GM23248 (cell line): ENCODE data around the gene FJX1. TPM values are rescaled to one million over a fixed set of nuclear protein-coding genes. Genes with fewer than 3 reads are reported as not detected.
A peak's percentile ranks its signal among the peaks of the same experiment; 100 is the strongest.

Experiments
- DNase-seq: peaks from one replicate; pipeline ENCODE4 v3.0.0-alpha.2; 2015
- H2AFZ ChIP-seq: fragments of 200-600 bp; sonication (generic); 2 replicates; pipeline ENCODE4 v1.6.1; 2016; ENCODE audit warnings: antibody characterized with exemption
- H3F3A ChIP-seq: fragments of 200-600 bp; sonication (generic); 2 replicates; pipeline ENCODE4 v1.6.1; 2016; ENCODE audit warnings: mild to moderate bottlenecking, antibody characterized with exemption, mixed run types; ENCODE audit not compliant: insufficient read depth
- H3K27ac ChIP-seq: fragments of 200-600 bp; sonication (generic); 2 replicates; pipeline ENCODE4 v1.5.1; 2016; ENCODE audit warnings: mild to moderate bottlenecking
- H3K27me3 ChIP-seq: fragments of 200-600 bp; sonication (generic); replicated peaks from 2 replicates; pipeline ENCODE4 v1.6.1; 2016; ENCODE audit warnings: mild to moderate bottlenecking; ENCODE audit not compliant: insufficient read depth
- H3K36me3 ChIP-seq: fragments of 200-600 bp; sonication (generic); 2 replicates; pipeline ENCODE4 v1.6.1; 2016; ENCODE audit warnings: low read depth, mild to moderate bottlenecking
- H3K4me1 ChIP-seq: fragments of 200-600 bp; sonication (generic); 2 replicates; pipeline ENCODE4 v1.6.1; 2016; ENCODE audit warnings: mild to moderate bottlenecking; ENCODE audit not compliant: insufficient read depth
- H3K4me2 ChIP-seq: fragments of 200-600 bp; sonication (generic); one replicate; pipeline ENCODE4 v1.6.1; 2016; ENCODE audit warnings: mild to moderate bottlenecking; ENCODE audit not compliant: unreplicated experiment
- H3K4me3 ChIP-seq: fragments of 200-600 bp; sonication (generic); 2 replicates; pipeline ENCODE4 v1.5.1; 2016; ENCODE audit warnings: mild to moderate bottlenecking
- H3K79me2 ChIP-seq: fragments of 200-600 bp; sonication (generic); 2 replicates; pipeline ENCODE4 v1.6.1; 2016; ENCODE audit warnings: mild to moderate bottlenecking; ENCODE audit not compliant: insufficient read depth
- H3K9ac ChIP-seq: fragments of 200-600 bp; sonication (generic); 2 replicates; pipeline ENCODE4 v1.6.1; 2016; ENCODE audit warnings: mild to moderate bottlenecking
- H3K9me2 ChIP-seq: fragments of 200-600 bp; sonication (generic); 2 replicates; pipeline ENCODE4 v1.6.1; 2016; ENCODE audit warnings: mixed run types, mild to moderate bottlenecking, moderate library complexity; ENCODE audit not compliant: insufficient read depth
- H3K9me3 ChIP-seq: fragments of 200-600 bp; sonication (generic); one replicate; pipeline ENCODE4 v1.6.1; 2017; ENCODE audit warnings: low read depth
- H4K20me1 ChIP-seq: fragments of 200-600 bp; sonication (generic); 2 replicates; pipeline ENCODE4 v1.6.0; 2016; ENCODE audit not compliant: insufficient read depth
- EZH2 ChIP-seq: fragments of 200-600 bp; sonication (generic); IDR thresholded peaks from 2 replicates; pipeline ENCODE4 v1.6.1; 2018; ENCODE audit warnings: antibody characterized with exemption, mild to moderate bottlenecking; ENCODE audit not compliant: insufficient read depth, poor library complexity, severe bottlenecking
- EZH2phosphoT487 ChIP-seq: fragments of 200-600 bp; sonication (generic); IDR thresholded peaks from 2 replicates; pipeline ENCODE4 v1.6.1; 2018; ENCODE audit warnings: antibody characterized with exemption, moderate library complexity, mild to moderate bottlenecking, low read depth; ENCODE audit not compliant: insufficient read depth
- WGBS, 2 experiments: methylation state at CpG; one replicate each; pipeline ENCODE4 v1.1.6; 2015 to 2017; ENCODE audit warnings: low lambda C conversion rate in 2 of 2, low coverage in 1 of 2; ENCODE audit errors: missing lambda C conversion rate in 2 of 2; 5-methylcytosine and 5-hydroxymethylcytosine counted together
- in situ Hi-C: fragments of 300-500 bp; cut with MboI; formaldehyde crosslinking; loops from 2 replicates; pipeline ENCODE4 v1.15.0; 2020
- polyA plus RNA-seq: library from polyadenylated mRNA; unstranded; fragments of >200 nt; fragmentation: Nextera tagmentation; extraction: Ambion mirVana; gene quantifications from 2 replicates; pipeline ENCODE4 v1.2.1, GENCODE V29; 2016
- total RNA-seq: library from RNA; depleted of rRNA; stranded (reverse); fragments of >200 nt; shearing (Covaris generic); gene quantifications from 2 replicates; pipeline ENCODE4 v1.2.3, GENCODE V29; 2014

The FJX1 gene
- total and polyA plus RNA-seq, 2 experiments from 2014 or later: 12.4 to 37.0 TPM

GRCh38 chr11:35586222-35586621, 32.0 kb upstream of the FJX1 start:
- H4K20me1 ChIP-seq: no peaks in the 10 kb centered on the region
- H3F3A ChIP-seq: peaks cover 38% of the 10 kb centered on the region
- DNase-seq: no peak
- H3K9me2 ChIP-seq: no peaks in the 10 kb centered on the region
- no peaks in the 10 kb centered on the region for H3K27me3 ChIP-seq
- in situ Hi-C loops: no loop called here
- no peaks in the 10 kb centered on the region for H3K36me3 ChIP-seq
- H3K79me2 ChIP-seq: no peaks in the 10 kb centered on the region
- H3K4me2 ChIP-seq: no peak overlapping the region
- H3K9me3 ChIP-seq: no peaks in the 10 kb centered on the region
- H3K9ac ChIP-seq: no peak overlapping the region
- no peak overlapping the region for H3K4me3 ChIP-seq
- no peak overlapping the region for H2AFZ ChIP-seq
- peaks cover 62% of the 10 kb centered on the region for H3K4me1 ChIP-seq
- no peak overlapping the region for H3K27ac ChIP-seq
- no peak for TF ChIP-seq EZH2
- TF ChIP-seq EZH2phosphoT487: no peak
- 92 to 95% methylated on average over 3 of the region's 3 CpGs for WGBS, 2 experiments

GRCh38 chr11:35587972-35588371, 30.3 kb upstream of the FJX1 start:
- 95 to 98% methylated on average over 3 of the region's 3 CpGs for WGBS, 2 experiments
- no peaks in the 10 kb centered on the region for H3K9me2 ChIP-seq
- no peak overlapping the region for H2AFZ ChIP-seq
- no peak for DNase-seq
- H4K20me1 ChIP-seq: no peaks in the 10 kb centered on the region
- H3K4me1 ChIP-seq: peaks cover 46% of the 10 kb centered on the region
- peaks cover 36% of the 10 kb centered on the region for H3F3A ChIP-seq
- in situ Hi-C loops: no loop called here
- H3K4me2 ChIP-seq: peak overlapping the region; percentile 55
- no peaks in the 10 kb centered on the region for H3K9me3 ChIP-seq
- no peaks in the 10 kb centered on the region for H3K36me3 ChIP-seq
- no peak overlapping the region for H3K27ac ChIP-seq
- no peak overlapping the region for H3K4me3 ChIP-seq
- no peaks in the 10 kb centered on the region for H3K27me3 ChIP-seq
- H3K9ac ChIP-seq: no peak overlapping the region
- no peak for TF ChIP-seq EZH2phosphoT487
- TF ChIP-seq EZH2: no peak
- H3K79me2 ChIP-seq: no peaks in the 10 kb centered on the region

GRCh38 chr11:35588627-35589026, 29.6 kb upstream of the FJX1 start:
- H3K27ac ChIP-seq: no peak overlapping the region
- no peaks in the 10 kb centered on the region for H3K27me3 ChIP-seq
- no peak for TF ChIP-seq EZH2phosphoT487
- no peak for TF ChIP-seq EZH2
- H3K4me2 ChIP-seq: peak overlapping the region; percentile 55
- DNase-seq: peak; percentile 75
- no peak overlapping the region for H2AFZ ChIP-seq
- in situ Hi-C loops: no loop called here
- H3K36me3 ChIP-seq: no peaks in the 10 kb centered on the region
- H3K9ac ChIP-seq: no peak overlapping the region
- peaks cover 30% of the 10 kb centered on the region for H3F3A ChIP-seq
- H3K4me1 ChIP-seq: peaks cover 43% of the 10 kb centered on the region
- H3K9me3 ChIP-seq: no peaks in the 10 kb centered on the region
- no peaks in the 10 kb centered on the region for H4K20me1 ChIP-seq
- H3K9me2 ChIP-seq: no peaks in the 10 kb centered on the region
- no peak overlapping the region for H3K4me3 ChIP-seq
- WGBS, 2 experiments: 23 to 26% methylated on average over 4 of the region's 4 CpGs
- no peaks in the 10 kb centered on the region for H3K79me2 ChIP-seq

- Histone ChIP-seq H3K4me2 (peak overlapping the region; percentile 55), H3K4me1 (peaks cover 38% of the 10 kb centered on the region), H2AFZ (no peak overlapping the region), H4K20me1 (no peaks in the 10 kb centered on the region), H3K9me2 (no peaks in the 10 kb centered on the region), H3K79me2 (no peaks in the 10 kb centered on the region), H3K27me3 (no peaks in the 10 kb centered on the region), H3K4me3 (no peak overlapping the region), H3K9me3 (no peaks in the 10 kb centered on the region), H3K9ac (no peak overlapping the region), H3K27ac (no peak overlapping the region), H3K36me3 (no peaks in the 10 kb centered on the region), H3F3A (peaks cover 23% of the 10 kb centered on the region)
- TF ChIP-seq EZH2phosphoT487: no peak
- TF ChIP-seq EZH2: no peak
- no peak for DNase-seq
- 98% methylated on average over 4 of the region's 4 CpGs for WGBS, 2 experiments
- in situ Hi-C loops: no loop called here
These were observed 29.0 kb upstream of the FJX1 start for GRCh38 chr11:35589281-35589680.

- DNase-seq: peak; percentile 78
- Histone ChIP-seq H3K9me2 (no peaks in the 10 kb centered on the region), H3K4me1 (peaks cover 31% of the 10 kb centered on the region), H3F3A (peaks cover 20% of the 10 kb centered on the region; the same call in 1 of the 2 replicates), H2AFZ (no peak overlapping the region), H3K9me3 (no peaks in the 10 kb centered on the region), H3K27ac (no peak overlapping the region), H3K27me3 (no peaks in the 10 kb centered on the region), H3K4me2 (no peak overlapping the region), H3K36me3 (no peaks in the 10 kb centered on the region), H3K79me2 (no peaks in the 10 kb centered on the region), H4K20me1 (no peaks in the 10 kb centered on the region), H3K4me3 (no peak overlapping the region), H3K9ac (no peak overlapping the region)
- TF ChIP-seq EZH2phosphoT487: no peak
- no peak for TF ChIP-seq EZH2
- in situ Hi-C loops: no loop called here
These were observed 27.8 kb upstream of the FJX1 start for GRCh38 chr11:35590412-35590811.
